ENCODE measurements around the gene GAL3ST2. TPM values are rescaled to one million over a fixed set of nuclear protein-coding genes. Genes with fewer than 3 reads are reported as not detected.
"Not testable (repeated sequence)": the region's sequence is repeated elsewhere in the genome, so short reads cannot be mapped to it uniquely, and the experiment has no call there.

The GAL3ST2 gene
- total RNA-seq, 2 experiments from 2014 or later = 1.5 to 1.9 TPM

- DNase-seq (no peak), ATAC-seq (ENCODE audit: poor library complexity) (no peak)
- CTCF ChIA-PET = no interaction called here
- no peak overlapping the region for H3K27ac ChIP-seq (ENCODE audit: low read depth in 1 of 2, low read length in 2 of 2)
- Mint-ChIP-seq H3K27me3 (peaks cover 9% of the 10 kb centered on the region), H3K36me3 (ENCODE audit: low read depth) (no peaks in the 10 kb centered on the region), H3K27ac (no peak overlapping the region), H3K4me3 (no peak overlapping the region), H3K9me3 (peaks cover 5% of the 10 kb centered on the region), H3K4me1 (ENCODE audit: low read depth) (no peaks in the 10 kb centered on the region)
- no peaks in the 10 kb centered on the region for H3K27me3 ChIP-seq (ENCODE audit: control insufficient read depth in 1 of 2, insufficient read depth in 2 of 2, low read length in 2 of 2)
- POLR2A ChIA-PET = no interaction called here
- H3K9me3 ChIP-seq (ENCODE audit: control insufficient read depth in 1 of 2, insufficient read depth in 1 of 2, low read length in 2 of 2) = peaks cover 13% of the 10 kb centered on the region in 2 experiments
- TF ChIP-seq CTCF (IDR thresholded peaks at IDR 0.05) = no peak
- H3K36me3 ChIP-seq (ENCODE audit: insufficient read depth, low read length) = no peaks in the 10 kb centered on the region
- no peaks in the 10 kb centered on the region for H3K4me1 ChIP-seq (ENCODE audit: insufficient read depth, low read length)
- intact Hi-C loops (cut with DNase I, micrococcal nuclease) = no loop called here
- H3K4me3 ChIP-seq (ENCODE audit: low read length) = no peak overlapping the region
Measured at GRCh38 chr2:241827394-241827793, 50.8 kb downstream of the GAL3ST2 start.

GRCh38 chr2:241833101-241833663 lies 56.6 kb downstream of the GAL3ST2 start:
- Mint-ChIP-seq H3K4me1 (ENCODE audit: low read depth) (no peaks in the 10 kb centered on the region), H3K9me3 (no peaks in the 10 kb centered on the region), H3K27ac (no peak overlapping the region), H3K4me3 (no peak overlapping the region), H3K27me3 (no peaks in the 10 kb centered on the region), H3K36me3 (ENCODE audit: low read depth) (no peaks in the 10 kb centered on the region)
- intact Hi-C loops (cut with DNase I, micrococcal nuclease) = loop anchor here in 1 of 2 experiments (5.0 kb wide), 1 partner anchor 34 kb away; the partner anchor contains the start of gene RTP5
- TF ChIP-seq CTCF (IDR thresholded peaks at IDR 0.05) = no peak
- Histone ChIP-seq H3K4me1 (ENCODE audit: insufficient read depth, low read length) (no peaks in the 10 kb centered on the region), H3K4me3 (ENCODE audit: low read length) (no peak overlapping the region), H3K36me3 (ENCODE audit: insufficient read depth, low read length) (no peaks in the 10 kb centered on the region), H3K9me3 (ENCODE audit: control insufficient read depth in 1 of 2, insufficient read depth in 1 of 2, low read length in 2 of 2) (no peaks in the 10 kb centered on the region), H3K27me3 (ENCODE audit: control insufficient read depth in 1 of 2, insufficient read depth in 2 of 2, low read length in 2 of 2) (no peaks in the 10 kb centered on the region), H3K27ac (ENCODE audit: low read depth in 1 of 2, low read length in 2 of 2) (no peak overlapping the region)
- ChIA-PET POLR2A (no interaction called here), CTCF (no interaction called here)
- ATAC-seq (ENCODE audit: poor library complexity) (no peak), DNase-seq (no peak)

GRCh38 chr2:241833756-241834526 lies 57.3 kb downstream of the GAL3ST2 start:
- H3K4me1 Mint-ChIP-seq (ENCODE audit: low read depth); ATAC-seq (ENCODE audit: poor library complexity); CTCF ChIA-PET; DNase-seq; H3K9me3 ChIP-seq (ENCODE audit: control insufficient read depth in 1 of 2, insufficient read depth in 1 of 2, low read length in 2 of 2); H3K4me3 ChIP-seq (ENCODE audit: low read length); H3K4me3 Mint-ChIP-seq; H3K27me3 ChIP-seq (ENCODE audit: control insufficient read depth in 1 of 2, insufficient read depth in 2 of 2, low read length in 2 of 2); H3K36me3 ChIP-seq (ENCODE audit: insufficient read depth, low read length); H3K36me3 Mint-ChIP-seq (ENCODE audit: low read depth); H3K27ac ChIP-seq (ENCODE audit: low read depth in 1 of 2, low read length in 2 of 2); POLR2A ChIA-PET; H3K9me3 Mint-ChIP-seq; H3K4me1 ChIP-seq (ENCODE audit: insufficient read depth, low read length); H3K27ac Mint-ChIP-seq; H3K27me3 Mint-ChIP-seq: not testable (repeated sequence)
- intact Hi-C loops (cut with DNase I, micrococcal nuclease) = loop anchor here in 1 of 2 experiments (5.0 kb wide), 1 partner anchor 33 kb away; the partner anchor contains the start of gene RTP5
